NT2/D1 (cell line): Measurements from ENCODE around the gene GSG1L.

Experiments used
- SUZ12 ChIP-seq: IDR thresholded peaks from 2 replicates; pipeline ENCODE4 v1.6.1; 2011; ENCODE audit not compliant: insufficient read length, insufficient read depth; ENCODE audit errors: extremely low read depth
- YY1 ChIP-seq: IDR thresholded peaks from 2 replicates; pipeline ENCODE4 v1.6.1; 2011; ENCODE audit not compliant: insufficient read length, insufficient read depth
- ZNF274 ChIP-seq: IDR thresholded peaks from 2 replicates; pipeline ENCODE4 v1.6.1; 2011; ENCODE audit warnings: mild to moderate bottlenecking, low read depth, low read length

DNA sequence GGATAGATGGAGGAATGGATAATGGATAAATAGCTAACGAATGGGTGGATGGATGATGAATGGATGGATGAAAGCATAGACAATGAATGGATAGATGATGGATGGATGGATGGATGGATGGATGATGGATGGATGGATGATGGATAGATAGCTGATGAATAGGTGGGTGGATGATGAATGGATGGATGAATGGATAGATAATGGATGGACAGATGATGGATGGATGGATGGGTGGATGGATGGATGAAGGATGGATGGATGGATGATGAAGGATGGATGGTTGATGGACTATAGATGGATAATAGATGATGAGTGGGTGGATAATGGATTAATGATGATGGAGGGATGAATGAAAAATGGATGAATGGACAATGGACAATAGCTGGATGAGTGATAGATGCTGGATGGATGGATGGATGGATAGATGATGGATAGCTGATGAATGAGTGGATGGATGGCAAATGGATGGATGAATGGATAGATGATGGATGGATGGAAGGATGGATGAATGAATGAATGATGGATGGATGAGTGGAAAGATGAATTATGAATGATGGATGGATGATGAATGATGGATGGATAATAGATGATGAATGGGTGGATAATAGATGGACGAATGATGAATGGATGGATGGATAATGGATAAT is 273.8 kb downstream of the GSG1L start:
- TF ChIP-seq ZNF274, result no peak
- TF ChIP-seq YY1, result no peak
- no peak for TF ChIP-seq SUZ12
